Pancreas (tissue), 10 donors: ENCODE results near the gene ZNF485. TPM values are rescaled to one million over a fixed set of nuclear protein-coding genes. Genes with fewer than 3 reads are reported as not detected.

Source experiments
- ATAC-seq, 4 donors: fragments of 200-7000 bp; cut with Tn5 transposase; one replicate each; pipeline versions ENCODE4 v1.8.0 to v1.9.1; 2020; ENCODE audit warnings: mild to moderate bottlenecking in 4 of 4, moderate library complexity in 4 of 4
- DNase-seq, 6 donors: peaks; one replicate each; pipeline ENCODE4 v3.0.0-alpha.2; 2020
- FAIRE-seq: peaks from 2 replicates; lab custom pipeline; 2012; peaks lifted over from hg19 to GRCh38; lab: Jason Lieb, UNC
- H3K27ac ChIP-seq, 4 donors: fragments of 200-600 bp; sonication (generic); 1 replicate in 3 of 4; 2 replicates in 1 of 4; pipeline versions ENCODE4 v1.5.0 to v1.8.0; 2020
- H3K27me3 ChIP-seq, 4 donors: fragments of 200-600 bp; one replicate each; pipeline ENCODE4 v1.8.0; 2021
- H3K36me3 ChIP-seq, 3 donors: fragments of 200-600 bp; sonication (generic) in 1 of 3; one replicate each; pipeline versions ENCODE4 v1.5.0 to v1.8.0; 2020 to 2021
- H3K4me1 ChIP-seq, 3 donors: fragments of 200-600 bp; one replicate each; pipeline ENCODE4 v1.8.0; 2021
- H3K4me3 ChIP-seq, 4 donors: fragments of 200-600 bp; sonication (generic) in 2 of 4; one replicate each; pipeline versions ENCODE4 v1.5.0 to v1.8.0; 2020 to 2021
- H3K9me3 ChIP-seq, 4 donors: fragments of 200-600 bp; one replicate each; pipeline ENCODE4 v1.8.0; 2021
- WGBS, 2 donors: extraction: QIAGEN DNeasy Blood & Tissue Kit; methylation state at CpG; one replicate each; pipeline ENCODE4 v1.1.7; 2013; 5-methylcytosine and 5-hydroxymethylcytosine counted together
- intact Hi-C, 3 donors: fragments of 100-400 bp; cut with DNase I; formaldehyde crosslinking; loops; one replicate each; pipeline versions ENCODE4 v1.11.1 to v1.14.2; 2022
- polyA plus RNA-seq, 2 donors: library from polyadenylated mRNA; stranded (reverse); fragments of 200-250 nt; gene quantifications; one replicate each; pipeline ENCODE4 v1.2.3, GENCODE V29; 2013
- total RNA-seq, 6 donors: library from RNA; stranded (reverse); fragmentation: NEBNext Ultra II Directional in 4 of 6; extraction: Animal tissue kit (Norgen Biotek cat#: 25700) in 4 of 6; gene quantifications; one replicate each; pipeline versions ENCODE4 v1.2.1 to v1.2.4, GENCODE V29; 2021 to 2023
- TF ChIP-seq, protein P1 (sequence below), 4 donors: fragments of 200-600 bp; sonication (generic) in 3 of 4; IDR thresholded peaks; one replicate each; pipeline versions ENCODE4 v1.5.0 to v1.8.0; 2021; ENCODE audit warnings: antibody characterized with exemption in 4 of 4
- donor health status: healthy with polysubstance abuse.
- donor health status: DM: no; HTN: no; CAD: no; lungs with moderate emphysema.
- donor health status: DM: no; HTN: no; CAD: no.
- donor health status: control.
- donor health status: control.
- donor health status: Bipolar disorder and iron deficiency.
- donor health status: DM: yes; HTN: yes; CAD: no.
- donor health status: DM: no; HTN: no; CAD: no.
- donor health status: DM: no; HTN: no; CAD: no.
- donor health status: DM: yes; HTN: yes; CAD: no.

Gene ZNF485
- total and polyA plus RNA-seq, 8 donors = 2.8 to 5.7 (median 4.2) TPM

DNA sequence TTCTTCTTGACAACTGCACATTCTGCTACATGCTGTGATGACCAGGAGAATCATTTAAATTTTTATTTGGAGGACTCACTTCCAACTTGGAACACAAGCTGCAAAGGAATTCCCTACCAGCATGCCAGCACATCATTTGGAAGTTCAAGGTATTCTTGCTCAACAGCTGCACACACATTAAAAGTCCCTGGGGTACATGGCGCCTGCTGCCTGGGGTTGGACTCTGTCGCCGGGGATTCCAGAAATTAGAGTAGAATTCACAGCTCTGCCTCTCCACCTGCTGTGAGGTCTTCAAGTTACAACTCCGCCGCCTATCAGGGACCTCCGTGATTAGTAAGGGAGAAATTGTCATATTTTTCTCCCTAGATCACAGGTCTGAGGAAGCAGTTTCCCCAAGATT lies 41.3 kb downstream of the ZNF485 start:
- Histone ChIP-seq H3K27ac (no peak overlapping the region), H3K36me3 (peaks cover 7 to 36% (median 27%) of the 10 kb centered on the region in 3 donors), H3K9me3 (peaks cover 0 to 8% (median 0%) of the 10 kb centered on the region in 4 donors), H3K4me1 (no peaks in the 10 kb centered on the region), H3K27me3 (no peaks in the 10 kb centered on the region), H3K4me3 (peak overlapping the region in 2 of 4 donors; percentile 88 to 98)
- ATAC-seq (no peak), DNase-seq (no peak), FAIRE-seq (no peak)
- intact Hi-C loops = no loop called here
- 95 to 97% methylated on average over 6 of the region's 6 CpGs for WGBS, 2 donors
- TF ChIP-seq, protein P1, sequence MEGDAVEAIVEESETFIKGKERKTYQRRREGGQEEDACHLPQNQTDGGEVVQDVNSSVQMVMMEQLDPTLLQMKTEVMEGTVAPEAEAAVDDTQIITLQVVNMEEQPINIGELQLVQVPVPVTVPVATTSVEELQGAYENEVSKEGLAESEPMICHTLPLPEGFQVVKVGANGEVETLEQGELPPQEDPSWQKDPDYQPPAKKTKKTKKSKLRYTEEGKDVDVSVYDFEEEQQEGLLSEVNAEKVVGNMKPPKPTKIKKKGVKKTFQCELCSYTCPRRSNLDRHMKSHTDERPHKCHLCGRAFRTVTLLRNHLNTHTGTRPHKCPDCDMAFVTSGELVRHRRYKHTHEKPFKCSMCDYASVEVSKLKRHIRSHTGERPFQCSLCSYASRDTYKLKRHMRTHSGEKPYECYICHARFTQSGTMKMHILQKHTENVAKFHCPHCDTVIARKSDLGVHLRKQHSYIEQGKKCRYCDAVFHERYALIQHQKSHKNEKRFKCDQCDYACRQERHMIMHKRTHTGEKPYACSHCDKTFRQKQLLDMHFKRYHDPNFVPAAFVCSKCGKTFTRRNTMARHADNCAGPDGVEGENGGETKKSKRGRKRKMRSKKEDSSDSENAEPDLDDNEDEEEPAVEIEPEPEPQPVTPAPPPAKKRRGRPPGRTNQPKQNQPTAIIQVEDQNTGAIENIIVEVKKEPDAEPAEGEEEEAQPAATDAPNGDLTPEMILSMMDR (IDR thresholded peaks at IDR 0.05) = no peak

DNA sequence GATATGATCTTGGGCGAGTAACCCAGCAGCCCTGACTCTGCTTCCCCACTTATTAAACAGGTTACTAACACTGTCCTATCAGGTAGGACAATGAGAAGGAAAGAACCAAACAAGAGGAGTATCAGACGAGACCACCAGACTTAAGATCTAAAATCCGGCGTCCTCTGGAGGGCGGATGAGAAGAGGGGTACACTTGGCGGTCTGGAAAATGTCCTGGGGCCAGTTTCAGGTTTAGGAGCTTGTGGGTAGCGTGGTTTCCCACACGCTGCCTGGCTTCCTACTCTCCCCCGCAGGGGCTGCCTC lies 41.8 kb downstream of the ZNF485 start:
- WGBS, 2 donors = 48 to 49% methylated on average over 9 of the region's 9 CpGs
- no peak for FAIRE-seq
- intact Hi-C loops = no loop called here
- peaks cover 0 to 8% (median 0%) of the 10 kb centered on the region in 4 donors for H3K9me3 ChIP-seq
- H3K4me1 ChIP-seq = no peaks in the 10 kb centered on the region
- TF ChIP-seq, protein P1 (IDR thresholded peaks at IDR 0.05) = no peak
- H3K27me3 ChIP-seq = no peaks in the 10 kb centered on the region
- peaks cover 7 to 32% (median 26%) of the 10 kb centered on the region in 3 donors for H3K36me3 ChIP-seq
- ATAC-seq = no peak
- DNase-seq = no peak
- peak overlapping the region; percentile 74 to 98 (median 84) for H3K4me3 ChIP-seq
- H3K27ac ChIP-seq = peak overlapping the region in 2 of 4 donors; percentile 73 to 78

DNA sequence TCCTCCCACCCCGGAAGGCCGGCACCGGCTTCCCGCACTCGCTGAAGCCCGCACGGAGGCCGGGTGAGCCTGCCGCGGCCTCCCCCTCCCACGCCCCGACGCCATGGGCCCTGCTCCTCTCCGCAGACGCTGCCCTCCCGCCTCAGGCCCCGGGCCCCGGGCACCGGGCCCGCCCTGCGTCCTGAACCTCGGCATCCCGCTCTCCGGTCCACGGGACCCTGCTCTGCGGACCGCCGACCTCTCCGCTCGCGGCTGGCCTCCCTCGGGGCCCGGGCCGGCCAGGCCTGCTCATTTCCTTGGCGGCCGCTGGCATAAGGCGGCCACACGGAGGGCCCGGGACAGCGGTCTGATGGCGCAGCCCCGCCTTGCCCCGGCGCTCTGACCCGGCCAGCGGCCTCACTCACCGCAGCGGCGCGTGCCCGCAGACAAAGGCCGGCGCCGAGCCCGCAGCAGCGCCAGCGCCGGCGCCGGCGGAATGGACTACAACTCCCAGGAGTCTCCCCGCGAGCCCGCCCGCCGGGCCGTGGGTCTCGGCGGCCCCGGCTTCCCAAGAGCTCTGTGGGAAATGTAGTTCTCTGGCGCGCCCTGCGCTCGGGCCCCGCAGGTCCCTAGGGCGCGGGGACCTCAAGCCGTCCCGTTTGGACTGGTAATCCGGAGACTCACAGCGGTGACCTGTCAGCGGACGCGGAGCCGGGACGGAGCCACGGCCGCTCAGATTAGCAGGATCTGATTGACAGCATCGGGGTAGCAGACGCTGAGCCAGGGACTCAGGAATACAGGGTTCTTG lies 42.4 kb downstream of the ZNF485 start, which contains the start of gene ZNF32:
Gene ZNF32, minus strand, starts transcription at position 484 of the 787 bp plus-strand sequence. CDS start 2,748 bp downstream, outside the sequence.
- Histone ChIP-seq H3K4me1 (no peaks in the 10 kb centered on the region), H3K4me3 (peak within 1 kb of the TSS; percentile 74 to 98 (median 84)), H3K36me3 (peaks cover 7 to 27% (median 23%) of the 10 kb centered on the region in 3 donors), H3K27ac (peak within 1 kb of the TSS; percentile 25 to 78 (median 67)), H3K9me3 (peaks cover 0 to 8% (median 0%) of the 10 kb centered on the region in 4 donors), H3K27me3 (no peaks in the 10 kb centered on the region)
- FAIRE-seq = no peak
- TF ChIP-seq, protein P1 (IDR thresholded peaks at IDR 0.05) = no peak
- peak; percentile 97 to 99 (median 98) for ATAC-seq
- intact Hi-C loops = no loop called here
- DNase-seq = peak; percentile 82 to 95 (median 86)
- 0 to 1% methylated on average over 78 to 90 of the region's 90 CpGs for WGBS, 2 donors

DNA sequence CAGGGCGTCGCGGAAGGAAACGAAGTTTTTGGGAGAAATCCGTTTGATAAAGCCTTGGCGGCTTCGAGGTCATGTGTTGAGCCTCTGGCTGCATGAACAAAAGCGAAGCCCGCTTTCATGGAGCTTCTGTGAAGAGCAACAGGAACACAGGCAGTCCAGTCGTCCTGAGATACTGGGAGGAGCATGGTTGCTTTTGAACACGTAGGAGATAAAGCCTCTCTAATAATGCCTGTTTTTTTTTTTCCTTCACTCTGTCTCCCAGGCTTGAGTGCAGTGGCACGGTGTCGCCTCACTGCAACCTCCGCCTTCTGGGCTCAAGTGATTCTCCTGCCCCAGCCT lies 42.9 kb downstream of the ZNF485 start:
- no peaks in the 10 kb centered on the region for H3K27me3 ChIP-seq
- no peaks in the 10 kb centered on the region for H3K4me1 ChIP-seq
- DNase-seq (no peak), ATAC-seq (peak; percentile 1 to 49 (median 28)), FAIRE-seq (no peak)
- intact Hi-C loops = no loop called here
- peak overlapping the region; percentile 74 to 98 (median 84) for H3K4me3 ChIP-seq
- H3K27ac ChIP-seq = peak overlapping the region in 3 of 4 donors; percentile 61 to 78 (median 73)
- peaks cover 0 to 4% (median 0%) of the 10 kb centered on the region in 4 donors for H3K9me3 ChIP-seq
- peaks cover 7 to 21% (median 17%) of the 10 kb centered on the region in 3 donors for H3K36me3 ChIP-seq
- TF ChIP-seq, protein P1 (IDR thresholded peaks at IDR 0.05) = no peak
- 24 to 26% methylated on average over 14 of the region's 14 CpGs for WGBS, 2 donors

DNA sequence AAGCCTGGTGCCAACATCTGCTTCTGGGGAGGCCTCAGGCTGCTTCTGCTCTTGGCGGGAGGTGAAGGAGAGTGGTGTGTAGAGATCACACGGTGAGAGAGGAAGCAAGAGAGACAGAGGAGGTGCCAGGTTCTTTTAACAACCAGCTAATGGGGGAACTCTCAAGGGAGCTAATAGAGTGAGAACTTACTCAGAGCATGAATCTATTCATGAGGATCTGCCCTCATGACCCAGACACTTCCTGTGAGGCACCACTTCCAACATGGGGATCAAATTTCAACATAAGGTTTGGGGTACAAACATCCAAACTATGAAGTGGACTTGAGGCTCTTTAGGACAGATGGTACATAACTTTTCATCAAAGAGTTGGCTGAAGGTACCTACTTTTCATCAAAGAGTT lies 47.5 kb downstream of the ZNF485 start:
- Histone ChIP-seq H3K9me3 (no peaks in the 10 kb centered on the region), H3K4me3 (no peak overlapping the region), H3K27ac (no peak overlapping the region), H3K4me1 (no peaks in the 10 kb centered on the region), H3K36me3 (no peaks in the 10 kb centered on the region), H3K27me3 (no peaks in the 10 kb centered on the region)
- ATAC-seq (no peak), DNase-seq (no peak), FAIRE-seq (no peak)
- intact Hi-C loops = no loop called here
- 60 to 64% methylated on average over 2 of the region's 2 CpGs for WGBS, 2 donors
- TF ChIP-seq, protein P1 (IDR thresholded peaks at IDR 0.05) = no peak
